ENCODE data around the gene PITPNM3. TPM values are rescaled to one million over a fixed set of nuclear protein-coding genes. Genes with fewer than 3 reads are reported as not detected.
"Not testable (repeated sequence)": the region's sequence is repeated elsewhere in the genome, so short reads cannot be mapped to it uniquely, and the experiment has no call there.

Gene PITPNM3
- total and polyA plus RNA-seq, 4 experiments from 2014 or later: 0.05 to 0.50 (median 0.29) TPM; not detected in 1

- intact Hi-C loops (cut with micrococcal nuclease): no loop called here
- Mint-ChIP-seq H3K4me3 (no peak overlapping the region), H3K27me3 (peaks cover 8 to 15% of the 10 kb centered on the region in 2 donors)
Observed at GRCh38 chr17:6483507-6483906, 72.8 kb downstream of the PITPNM3 start.

GRCh38 chr17:6482796-6483195 is 73.6 kb downstream of the PITPNM3 start:
- H3K9me3 Mint-ChIP-seq; POLR2A ChIA-PET (ENCODE audit: partially characterized antibody): not testable (repeated sequence)
- CTCF ChIA-PET (ENCODE audit: partially characterized antibody): interaction anchor here (0.8 to 1.8 kb wide), 2 partner anchors 10 to 12 kb away, joined by 4 to 11 read pairs; no protein-coding TSS in a partner anchor

More at GRCh38 chr17:6483507-6483906, 72.8 kb downstream of the PITPNM3 start:
- Mint-ChIP-seq H3K27ac (no peak overlapping the region), H3K9me3 (peaks cover 0 to 3% (median 0%) of the 10 kb centered on the region in 8 donors), H3K36me3 (no peaks in the 10 kb centered on the region), H3K4me1 (peaks cover 0 to 1% (median 0%) of the 10 kb centered on the region in 4 donors)
- no peak for DNase-seq
- no peaks in the 10 kb centered on the region for H3K9me3 ChIP-seq (ENCODE audit: control insufficient read depth in 1 of 2, low read length in 2 of 2)
- CTCF ChIA-PET (ENCODE audit: partially characterized antibody): no interaction called here
- POLR2A ChIA-PET (ENCODE audit: partially characterized antibody): no interaction called here
- no peaks in the 10 kb centered on the region for H3K4me1 ChIP-seq (ENCODE audit: insufficient read depth, low read length)
- H3K27me3 ChIP-seq (ENCODE audit: insufficient read depth, low read length): no peaks in the 10 kb centered on the region
- H3K27ac ChIP-seq (ENCODE audit: low read depth, low read length): no peak overlapping the region
- no peak overlapping the region for H3K4me3 ChIP-seq (ENCODE audit: low read length in 2 of 2)
- H3K36me3 ChIP-seq (ENCODE audit: insufficient read depth, low read length): no peaks in the 10 kb centered on the region

GRCh38 chr17:6482105-6482455 is 74.3 kb downstream of the PITPNM3 start:
- no peak overlapping the region for H3K27ac ChIP-seq (ENCODE audit: low read depth, low read length)
- POLR2A ChIA-PET (ENCODE audit: partially characterized antibody): no interaction called here
- H3K4me1 Mint-ChIP-seq: peaks cover 0 to 1% (median 0%) of the 10 kb centered on the region in 4 donors

More at GRCh38 chr17:6482796-6483195, 73.6 kb downstream of the PITPNM3 start:
- H3K4me1 Mint-ChIP-seq; H3K4me3 Mint-ChIP-seq; H3K36me3 ChIP-seq (ENCODE audit: insufficient read depth, low read length); H3K9me3 ChIP-seq (ENCODE audit: control insufficient read depth in 1 of 2, low read length in 2 of 2); DNase-seq; H3K4me3 ChIP-seq (ENCODE audit: low read length in 2 of 2); H3K27ac Mint-ChIP-seq; H3K36me3 Mint-ChIP-seq; H3K27ac ChIP-seq (ENCODE audit: low read depth, low read length); intact Hi-C loops (cut with micrococcal nuclease); H3K4me1 ChIP-seq (ENCODE audit: insufficient read depth, low read length); H3K27me3 ChIP-seq (ENCODE audit: insufficient read depth, low read length): not testable (repeated sequence)
- H3K27me3 Mint-ChIP-seq: peaks cover 6 to 12% of the 10 kb centered on the region in 2 donors

GRCh38 chr17:6480303-6480675 is 76.1 kb downstream of the PITPNM3 start:
- Histone ChIP-seq H3K9me3 (ENCODE audit: control insufficient read depth in 1 of 2, low read length in 2 of 2) (no peaks in the 10 kb centered on the region), H3K4me3 (ENCODE audit: low read length in 2 of 2) (no peak overlapping the region), H3K27ac (ENCODE audit: low read depth, low read length) (no peak overlapping the region), H3K4me1 (ENCODE audit: insufficient read depth, low read length) (no peaks in the 10 kb centered on the region), H3K27me3 (ENCODE audit: insufficient read depth, low read length) (no peaks in the 10 kb centered on the region), H3K36me3 (ENCODE audit: insufficient read depth, low read length) (no peaks in the 10 kb centered on the region)
- Mint-ChIP-seq H3K36me3 (no peaks in the 10 kb centered on the region), H3K4me3 (no peak overlapping the region), H3K27me3 (peaks cover 4 to 8% of the 10 kb centered on the region in 2 donors), H3K9me3 (no peaks in the 10 kb centered on the region), H3K27ac (no peak overlapping the region), H3K4me1 (peaks cover 0 to 1% (median 0%) of the 10 kb centered on the region in 4 donors)
- DNase-seq: no peak
- CTCF ChIA-PET (ENCODE audit: partially characterized antibody): no interaction called here
- intact Hi-C loops (cut with micrococcal nuclease): no loop called here
- POLR2A ChIA-PET (ENCODE audit: partially characterized antibody): no interaction called here

More at GRCh38 chr17:6482105-6482455, 74.3 kb downstream of the PITPNM3 start:
- H3K9me3 Mint-ChIP-seq: no peaks in the 10 kb centered on the region
- no peaks in the 10 kb centered on the region for H3K27me3 ChIP-seq (ENCODE audit: insufficient read depth, low read length)
- H3K36me3 ChIP-seq (ENCODE audit: insufficient read depth, low read length): no peaks in the 10 kb centered on the region
- intact Hi-C loops (cut with micrococcal nuclease): no loop called here
- no peak overlapping the region for H3K27ac Mint-ChIP-seq
- H3K36me3 Mint-ChIP-seq: no peaks in the 10 kb centered on the region
- no peaks in the 10 kb centered on the region for H3K9me3 ChIP-seq (ENCODE audit: control insufficient read depth in 1 of 2, low read length in 2 of 2)
- CTCF ChIA-PET (ENCODE audit: partially characterized antibody): interaction anchor here (0.8 to 1.8 kb wide), 2 partner anchors 9 to 11 kb away, joined by 4 to 11 read pairs; no protein-coding TSS in a partner anchor
- peaks cover 5 to 12% of the 10 kb centered on the region in 2 donors for H3K27me3 Mint-ChIP-seq
- H3K4me3 ChIP-seq (ENCODE audit: low read length in 2 of 2): no peak overlapping the region
- H3K4me1 ChIP-seq (ENCODE audit: insufficient read depth, low read length): no peaks in the 10 kb centered on the region
- DNase-seq: no peak
- H3K4me3 Mint-ChIP-seq: no peak overlapping the region

GRCh38 chr17:6479622-6480302 is 76.6 kb downstream of the PITPNM3 start:
- no peaks in the 10 kb centered on the region for H3K4me1 ChIP-seq (ENCODE audit: insufficient read depth, low read length)
- Mint-ChIP-seq H3K4me1 (peaks cover 0 to 1% (median 0%) of the 10 kb centered on the region in 4 donors), H3K27ac (no peak overlapping the region), H3K4me3 (no peak overlapping the region), H3K9me3 (no peaks in the 10 kb centered on the region), H3K27me3 (peaks cover 4 to 8% of the 10 kb centered on the region in 2 donors), H3K36me3 (no peaks in the 10 kb centered on the region)
- DNase-seq: no peak
- ChIA-PET CTCF (ENCODE audit: partially characterized antibody) (no interaction called here), POLR2A (ENCODE audit: partially characterized antibody) (no interaction called here)
- H3K4me3 ChIP-seq (ENCODE audit: low read length in 2 of 2): no peak overlapping the region
- intact Hi-C loops (cut with micrococcal nuclease): loop anchor here (10.0 kb wide), 1 partner anchor 165 kb away; the partner anchor contains the start of genes KIAA0753 and TXNDC17
- H3K9me3 ChIP-seq (ENCODE audit: control insufficient read depth in 1 of 2, low read length in 2 of 2): no peaks in the 10 kb centered on the region
- no peaks in the 10 kb centered on the region for H3K27me3 ChIP-seq (ENCODE audit: insufficient read depth, low read length)
- H3K36me3 ChIP-seq (ENCODE audit: insufficient read depth, low read length): no peaks in the 10 kb centered on the region
- H3K27ac ChIP-seq (ENCODE audit: low read depth, low read length): no peak overlapping the region

- no peak overlapping the region for H3K4me3 Mint-ChIP-seq
- H3K4me3 ChIP-seq (ENCODE audit: low read length in 2 of 2): no peak overlapping the region
Observed at GRCh38 chr17:6478486-6478885, 77.9 kb downstream of the PITPNM3 start.

GRCh38 chr17:6477831-6478383 is 78.4 kb downstream of the PITPNM3 start:
- POLR2A ChIA-PET (ENCODE audit: partially characterized antibody): no interaction called here
- no peaks in the 10 kb centered on the region for H3K9me3 Mint-ChIP-seq
- H3K27me3 Mint-ChIP-seq: peaks cover 2 to 10% of the 10 kb centered on the region in 2 donors
- Histone ChIP-seq H3K27ac (ENCODE audit: low read depth, low read length) (no peak overlapping the region), H3K36me3 (ENCODE audit: insufficient read depth, low read length) (no peaks in the 10 kb centered on the region), H3K4me3 (ENCODE audit: low read length in 2 of 2) (no peak overlapping the region), H3K9me3 (ENCODE audit: control insufficient read depth in 1 of 2, low read length in 2 of 2) (no peaks in the 10 kb centered on the region), H3K27me3 (ENCODE audit: insufficient read depth, low read length) (no peaks in the 10 kb centered on the region), H3K4me1 (ENCODE audit: insufficient read depth, low read length) (no peaks in the 10 kb centered on the region)
- H3K4me3 Mint-ChIP-seq: no peak overlapping the region
- DNase-seq: no peak
- peaks cover 0 to 4% (median 1%) of the 10 kb centered on the region in 4 donors for H3K4me1 Mint-ChIP-seq
- H3K27ac Mint-ChIP-seq: no peak overlapping the region
- CTCF ChIA-PET (ENCODE audit: partially characterized antibody): no interaction called here
- H3K36me3 Mint-ChIP-seq: no peaks in the 10 kb centered on the region
- intact Hi-C loops (cut with micrococcal nuclease): loop anchor here (10.0 kb wide), 1 partner anchor 167 kb away; the partner anchor contains the start of genes KIAA0753 and TXNDC17

More at GRCh38 chr17:6478486-6478885, 77.9 kb downstream of the PITPNM3 start:
- ChIA-PET CTCF (ENCODE audit: partially characterized antibody) (no interaction called here), POLR2A (ENCODE audit: partially characterized antibody) (no interaction called here)
- Histone ChIP-seq H3K27ac (ENCODE audit: low read depth, low read length) (no peak overlapping the region), H3K9me3 (ENCODE audit: control insufficient read depth in 1 of 2, low read length in 2 of 2) (no peaks in the 10 kb centered on the region), H3K4me1 (ENCODE audit: insufficient read depth, low read length) (no peaks in the 10 kb centered on the region), H3K27me3 (ENCODE audit: insufficient read depth, low read length) (no peaks in the 10 kb centered on the region), H3K36me3 (ENCODE audit: insufficient read depth, low read length) (no peaks in the 10 kb centered on the region)
- H3K27ac Mint-ChIP-seq: no peak overlapping the region
- H3K27me3 Mint-ChIP-seq: peaks cover 2 to 8% of the 10 kb centered on the region in 2 donors
- H3K36me3 Mint-ChIP-seq: no peaks in the 10 kb centered on the region
- no peaks in the 10 kb centered on the region for H3K9me3 Mint-ChIP-seq
- intact Hi-C loops (cut with micrococcal nuclease): loop anchor here (10.0 kb wide), 1 partner anchor 166 kb away; the partner anchor contains the start of genes KIAA0753 and TXNDC17
- DNase-seq: no peak
- H3K4me1 Mint-ChIP-seq: peaks cover 0 to 1% (median 0%) of the 10 kb centered on the region in 4 donors
